Hematopoietic multipotent progenitor cell treated with erythropoietin and hydrocortisone succinate and interleukin-3 and kit ligand, for 15 days (in vitro differentiated cells): Measurements from ENCODE around the gene RHOU.
"Not testable (repeated sequence)": the region's sequence is repeated elsewhere in the genome, so short reads cannot be mapped to it uniquely, and the experiment has no call there.

Experiments used
- DNase-seq: peaks from one replicate; pipeline ENCODE4 v3.0.0-alpha.2; 2015; ENCODE audit warnings: low spot score

The RHOU gene

DNA sequence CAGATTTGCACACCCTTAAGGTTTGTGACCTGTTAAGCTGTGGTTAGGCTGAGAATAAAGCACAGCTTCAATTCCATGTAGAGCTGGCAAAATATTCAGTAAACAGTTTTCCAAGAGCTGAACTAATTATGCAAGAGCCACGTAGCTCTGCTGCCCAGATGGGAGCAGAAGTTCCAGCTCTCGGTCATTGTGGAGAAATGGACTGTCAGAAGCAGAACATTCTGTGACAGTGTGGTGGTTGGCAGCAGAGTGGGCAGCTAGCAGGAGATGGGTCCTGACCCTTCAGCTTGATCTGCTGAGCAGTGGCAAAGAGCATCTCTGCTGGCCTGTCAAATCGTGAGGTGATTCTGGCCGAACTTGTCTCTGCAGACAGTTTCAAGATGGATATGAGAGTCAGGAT is 23.2 kb downstream of the RHOU start:
- DNase-seq: no peak

DNA sequence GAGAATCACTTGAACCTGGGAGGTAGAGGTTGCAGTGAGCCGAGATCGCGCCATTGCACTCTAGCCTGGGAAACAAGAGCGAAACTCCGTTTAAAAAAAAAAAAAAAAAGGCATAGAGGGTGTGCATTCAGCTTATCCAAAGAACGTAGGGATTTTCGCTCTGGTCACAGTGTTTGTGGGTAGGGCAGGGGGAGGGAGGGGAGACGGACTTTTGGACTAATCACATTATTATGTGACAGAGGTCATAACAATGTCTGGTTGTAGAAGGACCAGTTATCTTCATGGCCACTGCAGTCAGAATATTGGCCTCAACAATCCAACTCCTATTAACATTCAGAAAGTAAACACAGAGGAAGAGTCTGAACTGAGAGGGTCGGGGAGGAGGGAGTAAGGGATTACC is 25.7 kb downstream of the RHOU start:
- no peak for DNase-seq

DNA sequence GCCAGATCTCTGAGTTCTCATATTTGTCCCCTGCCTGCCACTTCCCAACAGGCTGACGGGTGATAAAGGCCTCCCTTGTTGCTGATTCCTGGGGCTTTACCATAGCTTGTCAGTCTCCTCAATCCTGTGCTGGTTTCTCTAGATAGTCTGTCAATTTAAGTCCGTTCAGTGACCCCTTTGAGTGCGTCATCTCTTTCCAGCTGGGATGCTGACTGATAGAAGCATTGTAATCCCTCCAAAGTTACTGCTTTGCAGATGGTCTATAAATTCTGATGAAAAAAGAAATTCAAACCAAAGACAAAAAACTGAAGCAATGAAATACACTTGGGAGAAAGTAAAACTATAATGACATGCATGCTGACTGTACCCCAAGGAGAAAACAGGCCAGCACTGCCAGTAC is 28.3 kb downstream of the RHOU start:
- DNase-seq: no peak

DNA sequence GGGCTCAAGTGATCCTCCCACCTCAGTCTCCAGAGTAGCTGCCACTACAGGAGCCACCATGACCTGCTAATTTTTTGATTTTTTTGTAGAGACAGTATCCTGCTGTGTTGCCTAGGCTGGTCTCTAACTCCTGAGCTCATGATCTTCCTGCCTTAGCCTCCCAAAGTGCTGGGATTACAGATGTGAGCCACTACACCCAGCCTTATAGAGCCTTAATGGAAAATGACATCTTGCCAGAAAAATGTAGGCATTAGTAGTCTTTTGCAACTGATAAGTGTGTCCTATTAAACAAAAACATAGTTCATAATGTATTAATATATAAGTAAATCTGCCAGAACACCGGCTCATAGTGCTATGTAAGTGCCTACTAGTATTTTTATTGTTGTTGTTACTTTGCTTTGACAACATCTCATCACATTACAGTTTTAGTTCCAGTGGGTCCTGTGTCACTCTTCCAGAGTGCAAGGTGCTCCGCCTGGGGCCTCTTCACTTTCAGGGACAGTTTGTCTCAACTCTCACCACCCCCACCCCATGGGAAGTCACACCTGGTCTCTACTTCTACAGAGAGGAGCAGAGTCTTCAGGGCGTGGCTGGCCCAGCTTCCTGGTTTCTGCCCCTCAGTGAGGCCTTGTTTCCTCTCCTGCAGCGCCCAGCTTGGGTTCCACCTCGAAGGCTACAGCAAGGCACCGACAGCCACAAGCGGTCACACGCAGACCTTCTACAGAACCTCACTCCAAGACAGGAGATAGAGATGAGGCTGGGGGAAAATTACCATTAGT is 30.1 kb downstream of the RHOU start:
- no peak for DNase-seq

DNA sequence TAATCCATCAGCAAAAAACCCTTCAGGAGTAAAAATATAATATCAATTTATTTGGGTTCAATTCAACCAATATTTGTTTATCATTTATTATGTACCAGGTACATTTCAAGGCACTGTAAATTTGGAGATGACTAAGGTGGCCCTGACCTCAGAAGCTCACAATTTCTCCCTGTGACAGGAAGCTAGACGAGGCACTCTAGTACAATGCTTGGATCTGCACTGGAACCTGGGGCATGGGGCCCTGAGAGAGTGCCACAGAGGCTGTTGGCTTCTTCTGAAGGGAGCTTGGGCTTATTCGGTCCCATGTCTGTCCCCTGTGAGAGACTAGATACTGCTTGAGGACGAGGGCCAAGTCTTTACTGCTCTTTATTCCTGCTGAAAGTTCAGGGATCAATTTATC is 31.5 kb downstream of the RHOU start:
- DNase-seq: no peak

DNA sequence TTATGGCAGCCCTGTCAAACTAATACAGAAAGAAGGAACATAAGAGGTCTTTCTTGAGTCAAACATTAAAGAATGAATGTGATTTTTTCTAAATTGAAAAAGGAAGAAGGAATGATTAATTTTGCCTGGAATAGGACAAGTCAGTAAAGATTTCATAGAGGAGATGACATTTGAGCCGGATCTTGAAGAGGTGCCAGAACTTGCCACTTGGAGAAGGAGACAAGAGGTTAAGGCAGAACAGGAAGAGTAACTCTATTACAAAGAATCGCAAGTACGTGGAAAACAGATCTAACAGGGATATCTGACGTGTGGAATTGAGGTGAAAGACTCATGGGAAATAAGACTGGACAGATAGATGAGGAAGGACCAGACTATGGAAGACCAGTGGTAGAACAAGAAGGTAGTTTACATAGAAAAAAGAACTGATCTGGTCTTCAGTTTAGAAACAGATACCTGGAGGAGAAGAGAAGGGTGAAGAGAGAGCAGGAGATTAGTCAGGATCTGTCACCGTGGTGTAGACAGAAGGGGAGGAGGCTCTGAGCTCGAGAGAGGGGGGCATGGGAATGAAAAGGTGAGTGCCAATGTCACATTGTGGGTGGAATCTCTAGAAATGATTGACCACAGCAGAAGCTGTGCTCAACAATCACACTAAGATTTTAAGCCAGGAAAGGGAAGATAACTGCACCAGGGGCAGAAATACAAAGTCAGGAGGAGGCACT is 32.5 kb downstream of the RHOU start:
- DNase-seq: no peak

DNA sequence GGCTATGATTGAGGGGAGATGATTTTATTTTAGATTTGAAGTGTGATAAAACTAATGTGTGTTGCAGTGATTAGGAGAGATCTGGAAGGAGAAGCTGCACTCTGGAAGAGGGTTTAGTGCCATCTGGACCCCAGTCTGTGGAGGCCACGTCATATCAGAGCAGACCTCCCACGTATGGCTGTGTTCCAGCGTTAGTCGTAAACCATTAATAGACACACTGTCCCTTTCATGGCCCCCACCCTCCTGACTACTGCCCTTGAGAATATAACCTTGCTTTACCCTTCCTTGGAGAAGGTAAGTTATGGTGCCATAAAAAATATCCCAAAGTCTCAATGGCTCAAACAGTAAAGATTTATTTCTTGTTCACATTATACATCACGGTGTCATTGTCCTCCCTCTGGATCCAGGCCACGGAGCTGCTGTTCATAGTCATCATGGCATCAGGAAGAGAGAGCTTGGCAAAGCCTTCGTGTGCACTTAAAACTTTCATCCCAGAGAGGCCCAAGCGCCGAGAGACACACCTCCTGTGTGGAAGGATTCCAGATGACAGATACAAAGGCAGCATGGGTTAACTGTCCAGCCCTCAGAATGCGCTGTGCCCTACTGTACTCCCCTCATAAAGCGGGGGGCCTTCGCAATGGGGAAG is 33.2 kb downstream of the RHOU start:
- DNase-seq: no peak

DNA sequence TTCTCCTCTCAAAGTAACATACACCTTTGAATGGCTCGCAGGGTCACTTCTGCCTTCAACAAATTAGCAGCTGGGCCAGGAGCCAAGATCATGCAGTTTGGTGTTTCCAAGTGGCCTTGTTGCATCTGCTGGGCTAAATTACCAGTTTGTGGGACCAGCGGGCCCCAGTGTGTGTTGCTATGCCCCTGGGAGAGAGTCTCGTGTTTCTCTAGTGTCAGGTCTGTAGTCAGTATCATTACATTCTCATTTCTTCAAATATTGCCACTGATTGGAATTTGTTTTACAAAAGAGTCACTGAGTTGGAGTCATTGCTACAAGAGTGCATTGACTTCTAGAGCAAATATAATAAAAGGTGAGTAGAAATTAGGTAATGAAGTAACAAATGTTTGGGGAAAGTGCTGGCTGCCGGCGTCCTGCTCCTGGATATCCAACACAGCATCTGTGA is 35.5 kb downstream of the RHOU start:
- no peak for DNase-seq

DNA sequence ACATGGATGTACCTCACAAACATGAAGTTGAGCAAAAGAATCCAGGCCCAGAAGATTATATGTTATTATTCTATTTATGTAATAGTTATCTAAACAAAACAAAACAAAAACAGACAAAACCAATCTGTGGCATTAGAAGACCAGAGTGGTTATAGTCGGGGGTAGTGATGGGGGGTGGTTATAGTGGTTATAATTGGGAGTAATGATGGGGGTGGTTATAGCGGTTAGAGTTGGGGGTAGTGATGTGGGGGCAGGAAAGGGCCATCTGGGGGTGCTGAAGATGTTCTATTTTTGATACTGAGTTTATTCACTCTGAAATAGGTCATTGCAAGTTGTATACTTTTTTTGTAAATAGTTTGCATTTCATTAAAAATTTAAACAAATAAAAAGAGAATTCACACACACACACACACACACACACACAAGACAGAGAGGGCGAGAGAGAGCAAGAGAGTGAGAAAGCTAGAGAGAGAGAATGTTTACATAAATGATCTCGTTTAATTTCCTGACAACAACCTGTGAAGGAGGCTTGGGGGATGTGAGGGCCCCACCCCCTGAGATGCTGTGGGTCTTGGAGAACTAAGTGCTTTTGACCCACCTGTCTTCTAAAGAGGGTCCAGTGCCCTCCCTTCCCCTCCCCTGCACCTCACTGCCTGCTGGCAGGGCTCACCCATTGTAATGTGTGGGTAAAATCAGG is 37.4 kb downstream of the RHOU start:
- DNase-seq: no peak

DNA sequence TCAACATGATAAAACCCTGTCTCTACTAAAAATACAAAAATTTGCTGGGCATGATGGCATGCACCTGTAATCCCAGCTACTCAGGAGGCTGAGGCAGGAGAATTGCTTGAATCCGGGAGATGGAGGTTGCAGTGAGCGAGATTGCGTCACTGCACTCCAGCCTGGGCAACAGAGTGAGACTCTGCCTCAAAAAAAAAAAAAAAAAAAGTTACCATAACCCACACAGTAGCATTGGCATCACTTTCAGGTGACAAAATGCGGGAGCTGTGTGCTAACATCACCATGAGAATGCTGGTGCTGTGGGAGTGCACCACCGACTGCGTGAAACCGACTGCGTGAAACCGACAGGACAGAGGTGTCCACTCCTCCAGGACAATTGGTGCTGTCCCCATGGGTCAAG is 40.7 kb downstream of the RHOU start:
- not testable (repeated sequence) for DNase-seq

DNA sequence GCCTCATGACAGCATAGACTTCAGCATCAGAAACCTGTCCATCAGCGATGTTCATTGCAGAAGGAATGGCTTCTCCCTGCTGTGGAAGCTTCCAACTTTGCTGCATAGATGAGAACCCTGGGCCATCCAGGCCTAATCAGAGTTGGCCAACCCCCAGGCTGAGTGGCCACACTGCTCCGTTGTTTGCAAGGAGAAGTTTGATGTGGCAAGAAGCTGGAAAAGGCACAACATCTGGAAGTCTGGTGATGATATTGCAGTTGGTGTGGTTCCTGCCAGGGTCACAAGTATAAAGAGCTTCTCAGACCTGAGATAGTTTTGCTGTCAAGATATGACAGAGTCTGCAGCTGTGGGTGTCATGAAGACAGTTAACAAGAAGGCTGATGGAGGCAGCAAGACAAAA is 41.2 kb downstream of the RHOU start:
- no peak for DNase-seq

DNA sequence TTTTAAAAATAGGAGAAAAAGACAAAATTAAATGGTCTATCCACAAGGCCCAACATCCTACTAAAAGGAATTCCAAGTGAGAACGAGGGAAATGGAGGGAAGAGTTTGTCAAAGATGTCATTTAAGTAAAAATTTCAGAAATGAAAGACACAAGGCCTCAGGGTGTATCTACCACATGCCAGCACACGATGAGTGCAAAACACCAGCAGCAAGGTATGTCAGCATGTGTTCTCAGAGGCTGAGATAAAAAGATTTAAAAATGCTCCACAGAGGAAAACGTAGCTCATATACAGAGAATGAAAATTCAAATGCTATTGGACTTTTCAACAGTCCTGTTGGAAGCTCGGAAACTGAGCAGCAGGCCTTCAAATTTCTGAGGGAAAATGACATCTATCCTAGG is 42.0 kb downstream of the RHOU start:
- DNase-seq: no peak

DNA sequence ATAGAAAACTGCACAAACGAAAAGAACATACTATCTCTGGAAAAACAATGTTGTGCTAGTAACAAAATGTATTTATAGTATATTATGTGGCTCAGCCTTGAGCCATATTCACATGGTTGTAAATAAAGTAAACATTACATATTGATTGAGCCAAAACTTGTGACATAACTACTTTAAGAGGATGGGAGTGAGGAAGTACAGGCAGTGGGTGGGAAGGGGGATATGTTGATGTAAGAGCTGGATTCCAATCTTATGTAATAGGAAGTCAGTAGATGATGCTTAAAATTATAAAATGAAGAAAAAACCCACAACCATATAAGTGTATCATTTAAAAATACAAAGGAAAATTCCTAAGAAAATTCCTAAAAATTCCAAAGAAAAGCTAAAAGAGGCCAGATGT is 42.7 kb downstream of the RHOU start:
- no peak for DNase-seq

DNA sequence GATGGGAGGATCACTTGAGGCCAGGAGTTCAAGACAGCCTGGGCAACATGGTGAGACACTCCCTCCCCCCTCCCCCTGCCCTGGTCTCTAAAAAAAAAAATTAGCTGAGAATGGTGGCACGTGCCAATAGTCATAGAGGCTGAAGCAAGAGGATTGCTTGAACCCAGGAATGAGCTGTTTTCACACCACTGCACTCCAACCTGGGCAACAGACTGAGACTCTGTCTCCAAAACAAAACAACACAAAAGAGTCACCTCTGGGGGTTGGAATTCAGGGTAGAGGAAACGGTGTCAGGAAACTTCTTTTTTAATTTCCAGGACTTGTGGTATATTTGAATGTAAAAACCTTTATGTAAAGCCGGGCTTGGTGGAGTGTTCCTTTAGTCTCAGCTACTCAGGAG is 43.2 kb downstream of the RHOU start:
- no peak for DNase-seq

DNA sequence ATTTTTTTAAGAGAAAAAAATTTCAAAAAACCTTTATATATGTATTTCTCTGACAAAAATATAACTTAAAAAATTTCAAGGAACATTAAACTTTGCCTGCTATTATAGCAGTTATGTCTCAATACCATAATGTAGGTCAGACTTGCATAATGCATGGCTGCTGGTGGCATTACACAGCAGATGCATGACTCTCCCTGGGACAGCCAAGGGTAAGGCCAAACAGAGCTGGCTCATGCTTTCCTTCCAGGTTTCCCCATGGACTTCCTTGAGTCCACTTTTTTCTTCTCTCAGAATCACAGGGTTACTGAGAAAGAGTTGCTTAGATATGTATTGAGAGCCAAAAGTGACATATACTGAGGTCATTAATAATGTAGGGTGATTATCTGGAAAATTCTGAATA is 43.7 kb downstream of the RHOU start:
- DNase-seq: no peak

DNA sequence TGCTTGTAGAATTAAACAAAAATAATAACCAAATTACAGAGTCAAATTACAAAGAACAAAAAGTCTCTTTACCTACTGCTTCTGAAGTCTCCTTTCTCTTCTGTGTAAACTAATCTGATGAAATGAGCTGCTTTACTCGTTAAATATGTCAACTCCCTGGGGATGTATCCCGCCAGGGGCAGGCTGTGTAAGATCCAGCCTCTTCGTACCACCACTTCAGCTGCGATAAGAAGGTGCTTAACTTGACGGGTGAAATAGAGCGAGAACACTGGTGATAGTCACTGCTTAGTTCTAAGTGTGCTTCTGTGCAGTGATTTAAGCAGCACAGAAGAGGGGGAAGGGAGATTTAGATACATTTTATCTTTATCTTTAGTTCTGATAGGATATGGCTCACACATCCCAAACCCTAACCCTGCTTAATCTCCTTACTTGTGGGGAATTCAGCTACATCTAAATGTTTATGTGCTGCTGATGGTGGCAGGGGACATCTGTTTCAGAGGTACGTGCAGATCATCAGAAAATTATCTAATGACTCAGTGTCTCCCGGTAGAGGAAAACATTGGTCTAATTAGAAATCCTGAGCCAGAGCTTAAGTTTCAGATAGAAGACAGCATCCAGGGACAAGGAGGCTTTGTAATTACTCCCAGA is 46.0 kb downstream of the RHOU start:
- DNase-seq: no peak

DNA sequence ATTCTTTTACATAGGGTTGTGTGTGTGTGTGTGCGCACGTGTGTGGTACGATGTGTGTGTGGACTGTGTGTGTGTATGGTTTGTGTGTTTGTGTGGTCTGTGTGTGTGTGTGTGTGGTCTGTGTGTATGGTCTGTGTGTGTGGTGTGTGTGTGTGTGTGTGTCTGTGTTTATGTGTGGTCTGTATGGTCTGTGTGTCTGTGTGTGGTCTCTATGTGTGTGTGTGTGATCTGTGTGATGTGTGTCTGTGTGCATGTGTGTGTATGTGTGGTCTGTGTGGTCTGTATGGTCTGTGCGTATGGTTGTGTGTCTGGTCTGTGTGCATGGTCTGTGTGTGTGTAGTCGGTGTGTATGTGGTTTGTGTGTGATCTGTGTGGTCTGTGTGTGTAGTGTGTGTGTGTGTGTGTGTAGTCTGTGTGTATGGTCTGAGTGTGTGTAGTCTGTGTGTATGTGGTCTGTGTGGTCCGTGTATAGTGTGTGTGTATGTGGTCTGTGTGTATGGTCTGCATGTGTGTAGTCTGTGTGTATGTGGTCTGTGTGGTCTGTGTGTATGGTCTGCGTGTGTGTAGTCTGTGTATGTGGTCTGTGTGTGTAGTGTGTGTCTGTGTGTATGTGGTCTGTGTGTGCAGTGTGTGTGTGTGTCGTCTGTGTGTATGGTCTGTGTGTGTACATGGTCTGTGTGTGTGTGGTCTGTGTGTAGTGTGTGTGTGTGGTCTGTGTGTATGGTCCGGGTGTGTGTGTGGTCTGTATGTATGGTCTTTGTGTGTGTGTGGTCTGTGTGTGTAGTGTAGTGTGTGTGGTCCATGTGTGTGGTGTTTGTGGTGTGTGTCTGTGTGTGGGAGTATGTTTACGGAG is 46.8 kb downstream of the RHOU start:
- DNase-seq: no peak

DNA sequence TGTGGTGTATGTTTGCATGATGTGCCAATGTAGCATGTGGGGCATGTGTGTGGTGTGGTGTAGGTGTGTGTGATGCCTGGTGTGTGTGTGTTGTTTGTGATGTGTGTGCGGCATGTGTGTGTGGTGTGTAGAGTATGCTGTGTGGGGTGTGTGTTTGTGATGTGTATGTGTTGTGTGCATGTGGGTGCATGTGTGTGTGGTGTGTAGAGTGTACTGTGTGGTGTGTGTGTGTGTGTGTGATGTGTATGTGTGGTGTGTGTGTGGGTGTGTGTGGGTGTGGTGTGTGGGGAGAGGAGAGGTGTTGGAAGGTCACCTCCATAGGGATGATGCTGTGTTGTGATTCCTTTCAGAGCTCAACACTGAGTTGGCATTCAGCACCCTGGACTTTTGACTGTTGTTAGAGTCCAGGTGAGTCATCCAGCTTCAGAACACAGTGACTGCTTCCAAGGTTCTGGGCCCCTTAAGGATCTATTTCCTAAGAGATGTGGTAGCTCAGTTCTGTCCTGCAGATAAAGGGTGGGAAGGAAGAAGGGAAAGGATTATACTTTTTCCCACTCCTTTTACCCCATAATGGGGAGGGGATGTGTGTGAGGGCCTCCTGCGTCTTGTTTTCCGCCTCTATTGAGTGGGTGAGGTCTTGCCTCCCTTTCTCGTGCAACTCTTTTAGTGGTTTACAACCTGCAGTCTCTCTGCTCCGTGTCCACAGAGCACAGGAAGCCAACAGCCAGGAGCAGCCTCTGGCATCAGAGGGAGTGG is 47.6 kb downstream of the RHOU start:
- DNase-seq: no peak

DNA sequence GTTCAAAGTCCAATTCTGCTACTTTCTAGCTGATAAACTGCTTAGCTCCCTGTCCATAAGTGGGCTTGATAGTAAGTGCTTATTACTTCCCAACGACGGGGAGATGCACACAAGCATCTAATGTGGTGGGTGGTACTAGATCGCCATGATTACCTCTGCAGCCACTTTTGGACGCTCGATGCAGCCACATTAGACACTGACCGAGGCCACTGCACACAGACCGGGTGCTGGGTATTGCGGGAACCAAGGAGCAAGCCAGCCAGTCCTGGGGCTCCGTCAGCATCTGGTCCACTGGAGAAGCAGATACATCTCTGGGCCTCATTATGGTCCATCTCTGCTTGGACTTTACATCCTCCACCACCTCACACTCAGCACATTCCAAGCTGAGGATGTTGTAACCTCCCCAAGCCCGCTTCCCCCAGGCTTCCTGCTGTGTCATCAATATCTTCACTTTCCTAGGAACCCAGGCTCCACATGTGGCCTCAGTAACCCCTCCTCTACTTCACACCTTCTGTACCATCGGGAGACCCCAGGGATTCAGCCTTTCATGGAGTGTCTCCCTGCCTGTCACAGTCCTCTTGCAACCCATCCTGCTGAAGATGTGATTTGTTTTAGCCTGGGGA is 48.2 kb downstream of the RHOU start:
- no peak for DNase-seq

DNA sequence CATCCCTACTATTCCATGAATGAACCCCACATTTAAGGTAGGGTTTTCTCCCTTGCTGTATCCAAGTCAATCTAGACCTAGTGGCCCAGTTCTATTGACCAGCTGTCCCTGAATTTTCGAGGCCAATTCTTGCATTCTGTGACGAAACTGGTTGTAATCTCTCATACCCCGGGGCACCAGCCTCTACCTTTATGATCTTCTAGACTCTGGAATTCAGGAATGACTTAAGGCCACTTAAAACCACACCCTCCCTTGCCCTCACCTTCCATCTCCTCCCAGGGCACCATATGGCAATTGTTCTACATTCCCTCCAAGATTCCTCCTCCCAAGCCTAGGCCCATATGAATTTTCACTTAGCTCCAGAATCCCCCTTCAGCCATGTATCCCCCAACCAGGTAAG is 48.9 kb downstream of the RHOU start:
- DNase-seq: no peak
